Cardiac fibroblast (primary cell): ENCODE measurements around the gene CDO1.
"Not testable (repeated sequence)": the region's sequence is repeated elsewhere in the genome, so short reads cannot be mapped to it uniquely, and the experiment has no call there.

Source experiments
- DNase-seq, 2 donors: peaks; one replicate each; pipeline versions ENCODE4 v3.0.0 to v3.0.0-alpha.2; 2010; ENCODE audit warnings: low read depth in 2 of 2
- H3K4me3 ChIP-seq, 2 donors: replicated peaks in 1 of 2; 1 replicate in 1 of 2; 2 replicates in 1 of 2; pipeline ENCODE4 v1.5.1; 2011; ENCODE audit warnings: low read depth in 2 of 2, low read length in 2 of 2, mild to moderate bottlenecking in 2 of 2, moderate library complexity in 1 of 2
- CTCF ChIP-seq: IDR thresholded peaks from one replicate; pipeline ENCODE4 v1.5.1; 2011; ENCODE audit warnings: low read depth, mild to moderate bottlenecking, low read length, inconsistent platforms

CDO1 gene

DNA sequence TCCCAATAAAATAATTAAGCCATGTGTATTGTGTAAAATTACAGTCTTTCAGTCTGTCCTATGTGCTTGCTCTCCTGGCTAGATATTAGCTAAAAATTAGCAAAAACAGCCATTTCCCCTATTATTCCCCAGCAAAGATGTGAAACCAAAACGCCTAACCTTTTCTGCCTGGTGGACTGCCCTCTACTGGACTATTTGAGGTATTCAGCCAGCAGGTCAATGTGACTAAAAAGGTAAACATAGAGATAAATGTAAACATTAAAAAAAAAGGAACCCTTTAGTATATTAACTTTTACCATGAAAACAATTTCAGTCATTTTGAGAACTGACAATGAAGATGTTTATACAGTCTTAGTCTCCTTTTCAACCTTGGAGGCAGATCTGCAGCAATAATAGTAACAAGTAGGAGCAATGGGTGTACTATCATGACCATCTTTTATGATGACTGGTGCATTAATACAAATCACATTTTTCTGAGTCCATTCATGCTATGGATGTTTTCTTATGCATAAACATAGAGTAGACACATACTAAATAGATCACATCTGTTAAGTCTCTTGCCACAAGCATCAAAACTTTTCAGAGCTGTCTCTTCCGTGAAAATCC lies 14.8 kb upstream of the CDO1 start:
- peak; percentile 82 for TF ChIP-seq CTCF
- H3K4me3 ChIP-seq, result no peak overlapping the region
- DNase-seq, result peak; percentile 55 to 65

DNA sequence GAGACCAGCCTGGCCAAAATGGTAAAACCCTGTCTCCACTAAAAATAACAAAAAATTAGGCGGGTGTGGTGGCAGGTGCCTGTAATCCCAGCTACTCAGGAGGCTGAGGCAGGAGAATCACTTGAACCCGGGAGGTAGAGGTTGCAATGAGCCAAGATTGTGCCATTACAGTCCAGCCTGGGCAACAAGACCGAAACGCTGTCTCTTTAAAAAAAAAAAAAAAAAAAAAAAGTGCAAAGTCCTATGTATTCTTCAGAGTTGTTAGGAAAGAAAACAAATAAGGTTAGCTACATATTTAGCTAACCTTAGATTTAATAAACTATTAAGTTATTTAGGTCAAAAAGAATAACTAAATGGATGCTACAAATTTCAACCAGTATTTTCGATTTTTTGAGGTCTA lies 13.5 kb upstream of the CDO1 start:
- DNase-seq, result no peak
- H3K4me3 ChIP-seq, result no peak overlapping the region
- no peak for TF ChIP-seq CTCF

- no peak for TF ChIP-seq CTCF
- DNase-seq, result no peak
- H3K4me3 ChIP-seq, result no peak overlapping the region
Measured at GRCh38 chr5:115825948-115826347, 9.5 kb upstream of the CDO1 start.

DNA sequence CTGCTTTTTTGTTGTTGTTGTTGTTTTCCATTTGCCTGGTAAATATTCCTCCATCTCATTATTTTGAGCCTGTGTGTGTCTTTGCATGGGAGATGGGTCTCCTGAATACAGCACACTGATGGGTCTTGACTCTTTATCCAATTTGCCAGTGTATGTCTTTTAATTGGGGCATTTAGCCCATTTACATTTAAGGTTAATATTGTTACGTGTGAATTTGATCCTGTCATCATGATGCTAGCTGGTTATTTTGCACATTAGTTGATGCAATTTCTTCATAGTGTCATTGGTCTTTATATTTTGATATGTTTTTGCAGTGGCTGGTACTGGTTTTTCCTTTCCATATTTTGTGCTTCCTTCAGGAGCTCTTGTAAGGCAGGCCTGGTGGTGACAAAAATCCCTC lies 8.5 kb upstream of the CDO1 start:
- not testable (repeated sequence) for DNase-seq, H3K4me3 ChIP-seq

DNA sequence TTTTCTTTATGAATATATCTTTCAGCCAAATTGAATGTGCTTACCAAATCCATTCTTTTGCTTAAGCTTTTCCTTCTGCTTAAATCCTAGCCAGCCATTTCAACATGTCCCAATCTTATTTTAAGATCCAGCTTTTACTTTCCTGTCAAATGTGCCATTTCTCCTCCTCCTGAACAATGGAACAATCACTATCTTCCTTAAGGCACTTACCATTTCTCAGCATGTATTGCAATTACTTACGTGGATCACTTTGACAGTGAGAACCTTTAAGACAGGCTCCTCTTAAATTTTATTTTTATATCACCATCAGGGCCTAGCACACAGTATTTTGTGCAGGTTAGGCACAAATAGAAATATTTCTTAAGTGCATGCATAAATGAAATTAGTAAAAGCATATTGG lies 4.4 kb upstream of the CDO1 start:
- TF ChIP-seq CTCF, result no peak
- no peak overlapping the region for H3K4me3 ChIP-seq
- no peak for DNase-seq

GRCh38 chr5:115818821-115819220 lies 2.4 kb upstream of the CDO1 start:
- no peak overlapping the region for H3K4me3 ChIP-seq
- no peak for DNase-seq
- TF ChIP-seq CTCF, result no peak

DNA sequence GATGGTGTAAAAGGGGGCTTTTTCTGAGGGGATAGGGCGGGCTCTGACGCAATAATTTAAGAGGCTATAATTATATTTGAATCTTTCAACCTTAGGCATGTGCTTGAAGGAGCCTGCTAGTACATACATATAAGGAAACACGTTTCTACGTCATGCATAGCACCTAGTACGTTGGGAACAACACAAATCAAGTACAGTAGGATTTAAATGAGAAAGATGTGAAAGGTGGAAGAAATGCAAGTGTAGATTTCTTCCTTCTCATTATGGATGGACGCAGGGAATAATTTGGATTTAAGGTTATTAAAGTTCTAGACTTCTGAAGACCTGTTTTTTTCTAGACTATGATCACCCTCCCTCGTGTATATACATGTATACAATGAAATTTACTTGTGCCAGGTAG lies 927 bp upstream of the CDO1 start:
- TF ChIP-seq CTCF, result no peak
- H3K4me3 ChIP-seq, result no peak overlapping the region
- DNase-seq, result no peak
